Activated T-helper 2 cell treated with anti-CD3 and anti-CD28 coated beads, Interferon-gamma antibody, Interleukin-2, Interleukin-4, amounts not matched to agents 10 μg/mL and 5 μg/mL and 100 μg/mL, durations not matched to agents 14 hours and 24 hours and 36 hours (primary cell): ENCODE results near the gene HSP90AA1. TPM values are rescaled to one million over a fixed set of nuclear protein-coding genes. Genes with fewer than 3 reads are reported as not detected.
"Not testable (repeated sequence)": the region's sequence is repeated elsewhere in the genome, so short reads cannot be mapped to it uniquely, and the experiment has no call there.

Experiments
- DNase-seq: peaks from one replicate; pipeline ENCODE4 v3.0.0; 2021; ENCODE audit warnings: low spot score
- H3K27ac Mint-ChIP-seq: one replicate; pipeline ENCODE4 v1.8.0; 2021; ENCODE audit warnings: mixed read lengths
- H3K27me3 Mint-ChIP-seq: one replicate; pipeline ENCODE4 v1.8.0; 2021; ENCODE audit warnings: low read depth, mixed read lengths
- H3K36me3 Mint-ChIP-seq: one replicate; pipeline ENCODE4 v1.8.0; 2021; ENCODE audit warnings: low read depth, mixed read lengths
- H3K4me1 Mint-ChIP-seq: one replicate; pipeline ENCODE4 v1.8.0; 2021; ENCODE audit warnings: low read depth, mixed read lengths
- H3K4me3 Mint-ChIP-seq: one replicate; pipeline ENCODE4 v1.8.0; 2021; ENCODE audit warnings: low read depth, mild to moderate bottlenecking, moderate library complexity, mixed read lengths
- H3K9me3 Mint-ChIP-seq: one replicate; pipeline ENCODE4 v1.8.0; 2021; ENCODE audit warnings: mixed read lengths
- intact Hi-C: fragments of 100-400 bp; cut with micrococcal nuclease; formaldehyde crosslinking; loops from one replicate; pipeline ENCODE4 v1.15.1; 2023
- total RNA-seq: library from RNA; stranded (reverse); gene quantifications from 2 replicates; pipeline ENCODE4 v1.2.3, GENCODE V29; 2022

Gene HSP90AA1
- total RNA-seq, 1 donor from 2014 or later: 1,017 TPM

DNA sequence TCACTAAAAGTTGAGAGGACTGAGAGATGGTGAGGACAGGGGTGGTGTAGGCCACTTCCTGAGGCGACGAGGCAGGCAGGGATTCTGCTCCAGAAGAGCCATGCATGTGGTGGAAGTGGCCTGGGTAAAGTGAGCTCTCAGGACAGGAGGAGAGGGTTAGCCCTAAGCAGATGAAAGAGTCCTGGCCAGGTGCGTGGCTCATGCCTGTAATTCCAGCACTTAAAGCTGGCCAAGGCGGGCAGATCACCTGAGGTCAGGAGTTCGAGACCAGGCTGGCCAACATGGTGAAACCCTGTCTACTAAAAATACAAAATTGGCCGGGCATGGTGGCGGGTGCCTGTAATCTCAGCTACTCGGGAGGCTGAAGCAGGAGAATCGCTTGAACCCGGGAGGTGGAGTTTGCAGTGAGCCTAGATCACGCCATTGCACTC lies 8.5 kb downstream of the HSP90AA1 start:
- DNase-seq, H3K9me3 Mint-ChIP-seq, H3K27me3 Mint-ChIP-seq, H3K4me3 Mint-ChIP-seq, intact Hi-C loops: not testable (repeated sequence)
- Mint-ChIP-seq H3K27ac (peak overlapping the region; percentile 20), H3K4me1 (peaks cover 16% of the 10 kb centered on the region), H3K36me3 (peaks cover 62% of the 10 kb centered on the region)

DNA sequence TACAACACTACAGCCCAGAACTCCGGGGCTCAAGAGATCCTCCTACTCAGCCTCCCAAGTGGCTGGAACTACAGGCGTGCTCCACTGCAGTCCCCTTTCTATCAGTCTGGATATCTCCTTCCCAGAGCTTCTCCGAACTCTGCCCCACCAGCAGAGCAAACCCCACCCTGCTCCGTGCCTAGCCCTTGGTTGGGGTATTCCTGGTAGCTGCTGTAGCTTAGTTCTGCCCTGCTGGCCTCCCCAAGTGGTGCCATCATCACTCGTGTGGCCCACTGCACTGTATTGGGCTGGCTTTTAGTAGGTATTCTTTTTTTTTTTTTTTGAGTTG lies 9.5 kb downstream of the HSP90AA1 start:
- H3K27ac Mint-ChIP-seq: no peak overlapping the region
- H3K4me3 Mint-ChIP-seq: no peak overlapping the region
- peaks cover 51% of the 10 kb centered on the region for H3K36me3 Mint-ChIP-seq
- no peaks in the 10 kb centered on the region for H3K27me3 Mint-ChIP-seq
- H3K9me3 Mint-ChIP-seq: no peaks in the 10 kb centered on the region
- H3K4me1 Mint-ChIP-seq: peaks cover 10% of the 10 kb centered on the region
- DNase-seq: no peak
- intact Hi-C loops: no loop called here

DNA sequence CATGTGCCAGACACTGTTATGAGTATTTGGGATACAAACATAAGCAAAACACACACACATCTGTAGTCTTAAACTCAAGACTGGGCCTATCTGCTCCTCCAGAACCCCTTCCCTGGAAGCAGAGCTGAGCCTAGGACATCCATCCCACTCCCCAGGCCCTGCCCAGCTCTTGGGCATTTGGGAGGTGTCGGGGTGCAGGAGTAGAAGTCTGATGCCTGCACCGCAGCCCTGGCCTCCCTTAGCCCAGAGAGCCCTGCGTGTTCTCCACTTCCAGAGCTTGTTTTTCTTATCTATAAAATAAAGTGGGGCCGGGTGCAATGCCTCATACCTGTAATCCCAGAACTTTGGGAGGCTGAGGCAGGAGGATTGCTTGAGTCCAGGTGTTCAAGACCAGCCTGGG lies 11.7 kb downstream of the HSP90AA1 start:
- intact Hi-C loops: no loop called here
- no peaks in the 10 kb centered on the region for H3K27me3 Mint-ChIP-seq
- DNase-seq: no peak
- no peaks in the 10 kb centered on the region for H3K9me3 Mint-ChIP-seq
- H3K36me3 Mint-ChIP-seq: peaks cover 29% of the 10 kb centered on the region
- no peak overlapping the region for H3K4me3 Mint-ChIP-seq
- H3K27ac Mint-ChIP-seq: no peak overlapping the region
- no peaks in the 10 kb centered on the region for H3K4me1 Mint-ChIP-seq

DNA sequence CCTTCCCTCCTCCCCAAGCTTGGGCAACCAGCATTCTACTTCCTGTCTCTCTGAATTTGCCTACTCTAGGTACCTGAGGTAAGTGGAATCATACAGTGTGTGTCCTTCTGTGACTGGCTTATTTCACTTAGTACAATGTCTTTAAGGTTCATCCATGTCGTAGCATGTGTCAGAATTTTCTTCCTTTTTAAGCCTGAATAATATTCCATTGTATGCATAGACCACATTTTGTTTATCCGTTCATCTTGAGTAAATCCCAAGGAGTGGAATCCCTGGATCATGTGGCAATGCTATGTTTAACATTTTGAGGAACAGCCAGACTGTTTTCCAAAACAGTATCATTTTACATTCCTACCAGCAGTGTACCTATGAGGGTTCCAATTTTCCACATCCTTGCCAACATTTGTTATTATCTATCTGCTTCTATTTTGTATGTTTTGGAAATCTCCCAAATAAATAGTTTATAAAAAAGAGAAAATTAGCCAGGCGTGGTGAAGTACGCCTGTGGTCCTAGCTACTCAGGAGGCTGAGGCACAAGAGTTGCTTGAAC lies 12.4 kb downstream of the HSP90AA1 start:
- Mint-ChIP-seq H3K4me3 (no peak overlapping the region), H3K27ac (no peak overlapping the region), H3K4me1 (no peaks in the 10 kb centered on the region), H3K27me3 (no peaks in the 10 kb centered on the region), H3K9me3 (no peaks in the 10 kb centered on the region), H3K36me3 (peaks cover 27% of the 10 kb centered on the region)
- intact Hi-C loops: no loop called here
- no peak for DNase-seq

DNA sequence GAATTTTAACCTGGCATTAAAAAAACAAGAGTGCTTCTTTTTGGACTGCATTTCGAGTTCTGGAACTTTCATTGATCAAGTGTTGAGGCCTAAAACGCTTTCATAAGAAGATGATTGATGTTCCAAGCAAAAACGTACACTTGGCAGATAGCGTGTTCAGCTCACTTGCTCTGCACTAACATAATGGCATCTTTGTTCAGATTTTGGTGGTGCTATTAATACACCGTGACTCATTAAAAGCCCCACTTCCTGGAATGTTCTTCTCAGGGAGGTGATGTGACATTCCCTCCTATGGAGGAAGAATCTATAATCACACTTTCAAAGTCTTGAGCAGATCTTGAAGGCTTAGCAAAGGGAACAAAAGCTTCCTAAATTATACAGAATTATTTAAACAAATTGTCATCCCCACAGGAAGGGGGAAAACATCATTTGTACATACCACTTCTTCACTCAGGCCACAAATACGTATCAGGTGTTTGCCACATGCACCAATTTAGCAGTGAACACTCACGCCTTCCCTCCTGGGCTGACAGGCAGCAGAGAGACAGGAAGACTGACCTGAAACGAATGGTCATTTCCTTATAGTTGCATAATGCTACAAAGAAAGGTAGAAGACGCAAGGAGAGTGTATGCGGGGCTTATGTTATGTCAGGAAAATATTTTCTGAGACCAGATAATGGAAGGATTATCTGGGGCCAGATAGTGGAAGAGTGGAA lies 15.4 kb downstream of the HSP90AA1 start:
- intact Hi-C loops: no loop called here
- peaks cover 9% of the 10 kb centered on the region for H3K36me3 Mint-ChIP-seq
- H3K4me1 Mint-ChIP-seq: no peaks in the 10 kb centered on the region
- H3K27ac Mint-ChIP-seq: no peak overlapping the region
- no peak overlapping the region for H3K4me3 Mint-ChIP-seq
- no peak for DNase-seq
- H3K27me3 Mint-ChIP-seq: no peaks in the 10 kb centered on the region
- no peaks in the 10 kb centered on the region for H3K9me3 Mint-ChIP-seq

DNA sequence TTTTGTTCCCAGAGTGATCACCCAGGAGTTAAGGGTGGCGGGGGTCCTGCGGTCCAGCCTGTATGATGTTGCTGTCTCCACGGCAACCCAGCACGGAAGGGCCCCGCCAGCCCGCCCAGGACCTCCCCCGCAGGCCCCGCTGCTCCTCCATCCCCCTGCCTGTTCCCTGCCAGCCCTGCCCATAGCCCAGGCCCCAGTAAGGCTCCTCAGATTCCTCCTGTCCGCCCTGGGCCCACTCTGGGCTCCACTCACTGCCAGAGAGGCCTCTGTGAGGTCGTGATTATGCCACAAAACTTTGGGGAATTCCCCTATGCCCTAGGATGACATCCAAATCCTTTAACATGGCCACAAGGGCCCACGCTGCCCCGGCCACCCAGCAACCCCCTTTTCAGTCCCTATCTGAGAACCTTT lies 20.8 kb downstream of the HSP90AA1 start:
- H3K4me3 Mint-ChIP-seq: no peak overlapping the region
- H3K27ac Mint-ChIP-seq: no peak overlapping the region
- intact Hi-C loops: no loop called here
- H3K36me3 Mint-ChIP-seq: peaks cover 4% of the 10 kb centered on the region
- no peak for DNase-seq
- H3K4me1 Mint-ChIP-seq: peaks cover 4% of the 10 kb centered on the region
- H3K27me3 Mint-ChIP-seq: no peaks in the 10 kb centered on the region
- no peaks in the 10 kb centered on the region for H3K9me3 Mint-ChIP-seq

DNA sequence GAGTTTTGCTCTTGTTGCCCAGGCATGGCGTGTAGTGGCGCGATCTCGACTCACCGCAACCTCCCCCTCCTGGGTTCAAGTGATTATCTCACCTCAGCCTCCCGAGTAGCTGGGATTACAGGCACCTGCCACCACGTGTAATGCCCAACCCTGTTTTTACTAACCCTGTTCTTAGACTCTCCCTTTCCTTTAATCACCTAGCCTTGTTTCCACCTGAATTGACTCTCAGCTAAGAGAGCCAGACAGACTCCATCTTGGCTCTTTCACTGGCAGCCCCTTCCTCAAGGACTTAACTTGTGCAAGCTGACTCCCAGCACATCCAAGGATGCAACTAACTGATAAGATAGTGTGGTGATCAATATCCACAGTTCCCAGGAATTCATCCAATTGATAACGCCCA lies 22.3 kb downstream of the HSP90AA1 start:
- H3K27me3 Mint-ChIP-seq, DNase-seq: not testable (repeated sequence)

DNA sequence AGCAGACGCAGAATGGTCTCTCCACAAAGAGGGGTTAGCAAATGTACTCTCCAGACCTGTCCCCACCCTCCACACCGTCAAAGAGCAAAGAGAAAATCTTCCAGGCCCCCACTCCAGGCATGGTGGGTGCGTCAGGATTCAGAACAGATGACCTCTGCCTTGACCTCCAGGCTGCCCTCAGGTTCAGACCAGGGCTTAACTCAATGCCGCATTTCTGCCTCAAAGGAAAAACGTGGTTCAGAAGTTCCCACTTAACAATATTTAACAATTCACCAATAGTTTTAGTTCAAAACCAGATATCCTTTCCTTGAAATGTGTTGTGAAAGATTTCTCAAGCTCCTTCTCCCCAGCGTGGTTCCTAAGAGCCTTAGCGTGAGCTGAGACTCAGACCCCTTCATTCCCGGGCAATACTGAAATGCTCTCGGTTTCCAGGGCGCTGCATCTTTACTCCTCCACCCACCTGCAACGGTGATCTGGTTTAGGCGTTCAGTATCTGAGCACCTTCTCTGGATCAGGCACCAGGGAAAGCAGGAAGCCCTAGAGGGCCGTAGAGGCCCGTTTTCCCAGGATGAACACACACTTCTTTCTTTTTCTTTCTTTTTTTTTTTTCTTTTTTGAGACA lies 22.9 kb downstream of the HSP90AA1 start:
- H3K4me3 Mint-ChIP-seq: no peak overlapping the region
- no peaks in the 10 kb centered on the region for H3K27me3 Mint-ChIP-seq
- no peak overlapping the region for H3K27ac Mint-ChIP-seq
- H3K36me3 Mint-ChIP-seq: no peaks in the 10 kb centered on the region
- intact Hi-C loops: loop anchor here (1.0 kb wide), 1 partner anchor 32 kb away; no protein-coding TSS in a partner anchor
- H3K9me3 Mint-ChIP-seq: no peaks in the 10 kb centered on the region
- DNase-seq: no peak
- H3K4me1 Mint-ChIP-seq: peaks cover 4% of the 10 kb centered on the region

More for the DNA sequence above, 22.3 kb downstream of the HSP90AA1 start:
- H3K4me3 Mint-ChIP-seq, H3K4me1 Mint-ChIP-seq, intact Hi-C loops, H3K36me3 Mint-ChIP-seq, H3K9me3 Mint-ChIP-seq, H3K27ac Mint-ChIP-seq: not testable (repeated sequence)

DNA sequence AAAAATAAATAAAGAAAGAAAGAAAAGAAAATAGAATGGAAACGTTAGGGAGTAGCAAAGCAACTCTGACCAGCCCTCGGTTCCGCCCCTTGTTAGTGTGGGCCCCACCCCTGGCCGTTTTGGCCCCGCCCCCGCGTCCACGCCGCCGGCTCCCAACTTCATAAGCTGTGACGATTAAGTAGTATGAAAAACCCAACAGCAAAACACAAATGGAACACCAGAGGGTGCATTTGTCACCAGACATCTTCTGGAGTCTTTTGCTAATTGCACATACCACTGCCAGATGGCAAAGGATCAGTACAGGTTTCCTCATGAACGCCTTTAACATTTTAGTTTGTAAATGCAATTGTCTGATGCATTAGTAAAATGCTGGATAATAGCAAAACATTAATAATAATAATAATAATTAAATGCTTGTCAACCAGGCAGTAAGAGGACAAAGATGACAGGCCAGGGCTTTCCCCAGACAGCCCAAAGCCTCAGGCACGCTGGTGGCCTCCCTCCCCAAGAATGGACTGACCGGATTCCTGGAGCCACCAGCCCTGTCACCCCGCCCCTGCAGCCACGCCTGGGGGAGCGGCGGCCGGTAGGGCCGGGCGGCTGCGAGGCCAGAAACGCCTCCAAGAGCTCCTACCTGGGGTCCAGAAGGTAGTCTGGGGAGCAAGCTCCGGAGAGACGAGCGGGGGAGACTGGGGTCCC lies 23.6 kb downstream of the HSP90AA1 start:
- no peaks in the 10 kb centered on the region for H3K9me3 Mint-ChIP-seq
- no peak overlapping the region for H3K4me3 Mint-ChIP-seq
- intact Hi-C loops: loop anchor here (1.0 kb wide), 1 partner anchor 33 kb away; no protein-coding TSS in a partner anchor
- no peak overlapping the region for H3K27ac Mint-ChIP-seq
- peaks cover 4% of the 10 kb centered on the region for H3K4me1 Mint-ChIP-seq
- no peaks in the 10 kb centered on the region for H3K36me3 Mint-ChIP-seq
- no peaks in the 10 kb centered on the region for H3K27me3 Mint-ChIP-seq
- DNase-seq: peak; percentile 59

DNA sequence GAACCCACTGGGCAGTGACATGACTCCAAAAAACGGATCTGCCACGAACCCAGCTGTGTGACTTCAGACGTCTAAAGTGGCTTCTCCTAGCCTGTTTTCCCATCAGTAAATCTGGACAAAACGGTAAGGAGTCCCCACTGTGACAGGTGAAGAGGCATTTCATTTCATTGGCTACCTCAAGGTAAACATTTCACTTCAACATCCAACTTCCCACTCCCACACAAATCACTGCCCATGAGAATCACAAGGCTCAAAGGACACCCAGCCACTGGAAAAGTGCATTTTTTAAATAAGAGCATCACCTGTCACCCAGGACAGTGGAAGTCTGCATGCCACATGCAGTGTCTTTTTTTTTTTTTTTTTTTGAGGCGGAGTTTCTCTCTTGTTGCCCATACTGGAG lies 27.9 kb downstream of the HSP90AA1 start:
- Mint-ChIP-seq H3K4me3 (no peak overlapping the region), H3K27me3 (no peaks in the 10 kb centered on the region), H3K9me3 (no peaks in the 10 kb centered on the region), H3K36me3 (peaks cover 4% of the 10 kb centered on the region), H3K27ac (no peak overlapping the region), H3K4me1 (peaks cover 2% of the 10 kb centered on the region)
- intact Hi-C loops: no loop called here
- no peak for DNase-seq

DNA sequence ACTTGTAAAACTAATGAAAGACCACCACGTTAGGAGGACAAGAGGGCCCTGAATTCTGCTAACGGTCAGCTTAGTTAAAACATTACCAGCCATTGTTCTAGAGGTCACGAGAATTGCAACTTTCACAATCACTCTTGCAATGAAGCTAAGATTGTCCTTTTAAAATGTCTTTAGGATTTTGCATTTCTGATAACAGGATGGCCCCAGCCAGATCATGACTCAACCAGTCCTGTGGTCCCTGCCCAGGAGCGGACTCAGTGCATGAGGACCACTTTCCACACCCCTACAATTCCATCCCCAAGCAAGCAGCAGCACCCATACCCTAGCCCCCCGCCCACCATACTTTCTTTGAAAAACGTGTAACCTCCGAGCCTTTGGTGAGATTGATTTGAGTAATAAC lies 28.7 kb downstream of the HSP90AA1 start:
- Mint-ChIP-seq H3K4me3 (no peak overlapping the region), H3K36me3 (peaks cover 4% of the 10 kb centered on the region), H3K9me3 (no peaks in the 10 kb centered on the region), H3K27ac (no peak overlapping the region), H3K4me1 (peaks cover 2% of the 10 kb centered on the region), H3K27me3 (no peaks in the 10 kb centered on the region)
- intact Hi-C loops: no loop called here
- no peak for DNase-seq

DNA sequence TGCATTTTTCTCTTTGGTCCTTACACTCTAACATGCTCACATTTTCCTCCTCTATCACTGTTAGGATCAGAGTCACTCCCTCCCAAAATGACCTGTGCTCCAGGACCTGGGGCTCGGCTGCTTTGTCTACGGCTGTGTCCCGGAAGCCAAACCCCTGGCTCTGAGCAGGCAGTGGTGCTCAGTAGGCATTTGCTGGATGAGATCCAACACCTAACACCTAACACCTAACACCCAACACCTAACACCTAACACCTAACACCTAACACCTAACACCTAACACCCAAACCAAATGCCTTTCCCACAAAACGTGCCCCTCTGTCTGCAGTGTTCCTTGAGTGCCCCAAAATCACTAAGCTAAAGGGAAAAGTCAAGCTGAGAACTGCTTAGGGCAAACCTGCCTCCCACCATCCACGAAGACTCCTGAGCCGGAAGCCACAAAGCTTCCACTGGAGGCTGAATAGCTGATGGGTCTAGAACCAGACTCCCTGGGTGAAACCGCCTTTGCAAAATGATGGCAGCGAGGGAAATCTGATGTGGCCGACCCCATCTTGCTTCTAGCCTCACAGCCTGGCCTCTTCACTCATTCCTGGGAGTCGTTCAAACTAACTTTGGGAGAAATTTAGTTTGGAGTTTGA lies 29.2 kb downstream of the HSP90AA1 start:
- H3K4me1 Mint-ChIP-seq: peaks cover 2% of the 10 kb centered on the region
- no peaks in the 10 kb centered on the region for H3K9me3 Mint-ChIP-seq
- no peaks in the 10 kb centered on the region for H3K27me3 Mint-ChIP-seq
- H3K4me3 Mint-ChIP-seq: no peak overlapping the region
- H3K27ac Mint-ChIP-seq: no peak overlapping the region
- peaks cover 8% of the 10 kb centered on the region for H3K36me3 Mint-ChIP-seq
- no peak for DNase-seq
- intact Hi-C loops: no loop called here
